Activated T-cell treated with anti-CD3 and anti-CD28 coated beads, Interleukin-2, amount 50 U/mL, for 1 hour (primary cell): ENCODE results near the gene PRKCB.

Source experiments
- DNase-seq: peaks from one replicate; pipeline ENCODE4 v3.0.0-alpha.2; 2020

PRKCB gene

DNA sequence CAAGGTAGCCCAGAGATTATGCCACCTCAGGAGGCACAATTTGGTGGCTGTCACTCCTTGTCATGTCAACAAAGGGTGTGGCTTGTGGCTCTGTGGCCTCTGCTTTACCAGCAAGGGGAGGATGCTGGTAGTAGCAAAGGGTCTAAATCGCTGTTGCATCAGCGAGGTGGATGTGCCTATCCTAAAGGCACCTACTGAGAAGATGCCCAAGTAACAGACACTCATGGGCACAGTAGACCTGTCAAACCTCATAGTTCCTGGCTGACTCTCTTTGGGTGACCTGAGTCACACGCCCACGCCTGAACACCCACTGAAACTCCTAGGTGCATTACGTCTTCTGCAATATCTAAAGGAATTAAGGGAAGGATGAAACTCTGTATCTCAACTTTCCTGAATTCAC lies 139.5 kb downstream of the PRKCB start:
- no peak for DNase-seq

- no peak for DNase-seq
These were observed 140.3 kb downstream of the PRKCB start for GRCh38 chr16:23976091-23976490.

GRCh38 chr16:23976524-23976923 lies 140.7 kb downstream of the PRKCB start:
- no peak for DNase-seq

DNA sequence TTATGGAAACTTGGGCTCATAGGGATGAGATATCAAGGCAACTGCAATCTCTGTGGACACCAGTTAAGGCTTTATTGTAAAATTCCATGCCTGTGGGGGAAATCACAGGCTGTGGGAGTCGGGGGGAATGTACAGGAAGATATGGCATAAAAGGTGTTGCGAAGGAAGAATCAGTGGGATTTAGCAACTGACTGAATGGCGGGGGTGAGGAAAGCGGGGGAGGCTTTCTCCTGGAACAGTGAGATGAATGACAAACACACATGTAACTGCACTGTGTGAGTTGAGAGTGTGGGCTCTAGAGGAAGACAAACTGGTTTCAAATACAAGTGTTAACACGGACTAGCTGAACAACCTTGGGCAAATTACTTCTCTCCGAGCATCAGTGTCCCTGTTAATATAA lies 143.7 kb downstream of the PRKCB start:
- DNase-seq, result no peak

GRCh38 chr16:23979982-23980381 lies 144.2 kb downstream of the PRKCB start:
- no peak for DNase-seq

GRCh38 chr16:23981429-23982399 lies 145.9 kb downstream of the PRKCB start:
- DNase-seq, result no peak

GRCh38 chr16:23986455-23986854 lies 150.7 kb downstream of the PRKCB start:
- DNase-seq, result no peak

GRCh38 chr16:23987443-23987842 lies 151.7 kb downstream of the PRKCB start:
- DNase-seq, result no peak

DNA sequence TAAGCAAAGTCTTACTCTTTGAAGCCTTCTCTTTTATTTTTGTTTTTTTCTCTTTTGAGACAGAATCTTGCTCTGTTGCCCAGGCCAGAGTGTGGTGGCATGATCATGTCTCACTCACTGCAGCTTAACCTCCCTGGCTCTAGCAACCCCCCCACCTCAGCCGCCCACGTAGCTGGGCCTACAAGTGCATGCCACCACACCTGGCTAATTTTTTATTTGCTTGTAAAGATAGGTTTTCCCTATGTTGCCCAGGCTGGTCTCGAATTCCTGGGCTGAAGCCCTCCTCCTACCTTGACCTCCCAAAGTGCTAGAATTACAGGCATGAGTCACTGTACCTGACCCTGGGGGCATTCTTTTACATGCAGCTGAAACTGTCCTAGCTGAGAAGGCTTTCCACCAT lies 154.7 kb downstream of the PRKCB start:
- no peak for DNase-seq

DNA sequence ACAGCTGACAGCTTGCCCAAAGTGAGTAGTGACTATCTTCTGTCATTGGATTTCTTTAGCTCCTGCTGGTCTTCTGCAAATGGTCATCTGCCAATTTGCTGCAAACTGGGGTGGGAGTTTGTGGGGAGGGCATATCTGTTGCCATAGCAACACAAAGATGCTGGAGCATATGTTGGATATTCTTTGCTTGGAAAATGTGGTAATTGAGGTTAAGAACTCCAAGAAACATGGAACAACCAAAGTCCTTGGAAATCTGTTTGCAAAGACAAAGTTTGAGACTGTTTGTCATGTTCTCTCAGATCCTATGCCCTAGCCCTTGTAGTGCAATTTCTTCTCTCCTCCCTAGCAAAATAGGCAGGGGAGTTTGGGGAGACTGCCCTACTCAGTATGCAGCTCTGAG lies 155.3 kb downstream of the PRKCB start:
- DNase-seq, result no peak

GRCh38 chr16:23994615-23995014 lies 158.8 kb downstream of the PRKCB start:
- DNase-seq, result no peak

- no peak for DNase-seq
These were observed 160.6 kb downstream of the PRKCB start for GRCh38 chr16:23996258-23996955.

GRCh38 chr16:23998771-23999170 lies 163.0 kb downstream of the PRKCB start:
- no peak for DNase-seq

DNA sequence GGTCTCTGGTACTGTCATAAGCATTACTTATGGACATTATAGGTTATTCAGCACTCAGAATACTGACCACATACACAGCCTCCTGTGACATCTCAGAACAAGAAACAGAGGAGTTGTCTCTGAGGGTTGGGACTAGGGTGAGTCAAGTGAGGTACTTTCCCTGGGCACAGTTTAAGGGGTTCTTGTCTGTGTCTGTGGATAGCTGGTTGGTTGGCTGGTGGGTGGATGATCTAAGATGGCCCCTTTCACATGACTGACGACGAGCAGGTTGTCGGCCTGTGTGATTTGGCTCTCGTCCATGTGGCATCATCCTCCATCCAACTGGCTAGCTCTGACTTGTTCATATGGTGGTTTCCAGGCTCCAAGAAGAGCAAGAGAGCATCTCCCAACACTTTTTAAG lies 163.9 kb downstream of the PRKCB start:
- no peak for DNase-seq

- DNase-seq, result no peak
These were observed 165.9 kb downstream of the PRKCB start for GRCh38 chr16:24001710-24002109.

DNA sequence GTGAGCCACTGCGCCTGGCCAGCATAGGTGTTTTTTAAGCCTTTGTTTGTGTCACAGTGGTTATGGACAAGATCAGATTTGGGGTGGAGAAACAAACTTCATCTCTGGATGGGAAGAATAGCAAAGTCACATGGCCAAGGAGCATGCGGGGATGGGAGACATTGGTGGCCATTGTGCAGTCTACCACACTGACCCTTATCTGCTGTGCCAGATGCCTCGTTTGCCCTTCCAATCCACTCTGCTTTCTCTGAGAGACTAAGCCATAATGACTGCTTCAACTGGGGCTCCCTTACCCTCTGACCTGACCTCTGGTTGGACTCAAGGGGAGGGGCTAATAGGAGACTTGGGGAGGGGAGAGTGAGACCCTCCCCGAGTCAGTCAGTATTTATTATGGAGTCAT lies 166.8 kb downstream of the PRKCB start:
- no peak for DNase-seq

- no peak for DNase-seq
These were observed 169.8 kb downstream of the PRKCB start for GRCh38 chr16:24005577-24005976.

DNA sequence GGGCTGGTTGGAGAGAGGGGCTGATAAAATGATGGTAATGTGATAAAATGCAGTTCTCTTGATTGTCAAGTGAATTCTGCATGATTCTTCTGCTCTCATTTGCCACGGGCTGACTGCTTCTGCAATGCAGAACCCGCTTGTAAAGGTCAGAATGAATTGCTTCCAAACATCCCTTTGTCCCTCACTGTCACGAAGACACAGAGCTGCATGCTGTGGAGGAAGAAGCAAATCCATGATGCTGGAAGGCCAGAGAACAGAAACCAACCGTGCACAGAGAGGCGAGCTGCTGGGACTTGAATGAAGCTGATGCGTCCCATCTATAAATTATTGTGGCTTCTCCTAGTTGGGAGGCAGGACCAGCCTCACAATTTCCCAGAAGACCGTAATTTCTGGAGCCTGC lies 171.6 kb downstream of the PRKCB start:
- DNase-seq, result no peak

GRCh38 chr16:24007934-24008333 lies 172.2 kb downstream of the PRKCB start:
- DNase-seq, result no peak

- DNase-seq, result no peak
These were observed 173.3 kb downstream of the PRKCB start for GRCh38 chr16:24009098-24009497.

DNA sequence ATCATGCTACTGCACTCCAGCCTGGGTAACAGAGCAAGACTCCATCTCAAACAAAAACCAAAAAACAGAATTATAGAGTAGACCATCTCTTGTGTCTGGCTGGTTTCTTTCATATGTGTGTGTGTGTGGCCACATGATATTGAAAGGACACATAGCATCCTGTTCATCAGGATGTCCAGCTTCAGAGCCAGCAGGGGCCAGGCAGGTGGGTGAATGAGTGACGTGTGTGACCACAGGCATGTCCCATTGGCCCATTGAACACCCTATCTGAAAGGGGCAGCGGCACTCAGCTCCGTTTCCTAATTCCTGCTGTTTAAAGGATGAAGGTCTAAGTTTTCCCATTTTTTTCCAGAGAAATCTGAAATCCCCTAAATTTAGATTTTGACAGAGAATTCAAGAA lies 174.2 kb downstream of the PRKCB start:
- DNase-seq, result no peak

- DNase-seq, result peak; percentile 73
These were observed 174.8 kb downstream of the PRKCB start for GRCh38 chr16:24010440-24011089.

DNA sequence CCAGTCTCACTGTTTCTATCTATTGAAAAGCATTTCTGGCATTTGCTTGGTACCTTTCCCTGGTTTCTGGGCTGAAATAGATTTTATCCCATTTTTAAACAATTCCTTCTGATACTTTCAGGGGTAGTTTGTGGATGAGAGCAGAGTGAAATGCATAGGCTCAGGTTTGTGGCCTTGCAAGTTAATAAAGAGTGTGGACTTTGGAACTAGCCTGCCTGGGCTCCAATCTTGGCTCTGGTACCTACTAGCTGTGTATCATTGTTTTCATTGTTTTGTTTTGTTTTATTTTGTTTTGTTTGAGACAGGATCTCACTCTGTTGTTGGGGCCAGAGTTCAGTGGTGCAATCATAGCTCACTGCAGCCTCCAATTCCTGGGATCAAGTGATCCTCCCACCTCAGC lies 175.5 kb downstream of the PRKCB start:
- DNase-seq, result no peak
